ENCODE data around the gene CAMTA1. TPM values are rescaled to one million over a fixed set of nuclear protein-coding genes. Genes with fewer than 3 reads are reported as not detected.
"Not testable (repeated sequence)": the region's sequence is repeated elsewhere in the genome, so short reads cannot be mapped to it uniquely, and the experiment has no call there.

The CAMTA1 gene
- total RNA-seq, 4 donors from 2014 or later = 57.4 to 88.3 (median 62.1) TPM

DNA sequence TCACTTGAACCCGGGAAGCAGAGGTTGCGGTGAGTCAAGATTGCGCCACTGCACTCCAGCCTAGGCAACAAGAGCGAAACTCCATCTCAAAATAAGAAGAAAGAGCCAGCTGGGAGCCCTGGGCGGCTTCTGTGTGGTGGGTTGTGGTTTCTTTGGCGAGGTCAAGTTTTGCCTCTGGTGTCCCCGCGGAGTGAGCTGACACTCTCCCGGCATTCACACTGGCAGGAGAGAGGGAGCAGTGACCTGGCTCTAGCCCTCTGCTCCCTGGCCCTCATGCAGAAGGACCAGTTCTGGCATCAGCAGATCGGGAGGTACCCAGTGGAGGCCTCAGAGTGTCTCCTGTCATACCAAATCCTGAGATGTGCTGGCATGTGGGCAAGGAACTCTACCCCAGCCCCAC, 904.8 kb downstream of the CAMTA1 start:
- Histone ChIP-seq H3K4me1 (no peaks in the 10 kb centered on the region), H3K27me3 (no peaks in the 10 kb centered on the region), H3K4me3 (no peak overlapping the region), H3K27ac (no peak overlapping the region), H3K9me3 (no peaks in the 10 kb centered on the region), H3K36me3 (no peaks in the 10 kb centered on the region)
- TF ChIP-seq, protein P1, sequence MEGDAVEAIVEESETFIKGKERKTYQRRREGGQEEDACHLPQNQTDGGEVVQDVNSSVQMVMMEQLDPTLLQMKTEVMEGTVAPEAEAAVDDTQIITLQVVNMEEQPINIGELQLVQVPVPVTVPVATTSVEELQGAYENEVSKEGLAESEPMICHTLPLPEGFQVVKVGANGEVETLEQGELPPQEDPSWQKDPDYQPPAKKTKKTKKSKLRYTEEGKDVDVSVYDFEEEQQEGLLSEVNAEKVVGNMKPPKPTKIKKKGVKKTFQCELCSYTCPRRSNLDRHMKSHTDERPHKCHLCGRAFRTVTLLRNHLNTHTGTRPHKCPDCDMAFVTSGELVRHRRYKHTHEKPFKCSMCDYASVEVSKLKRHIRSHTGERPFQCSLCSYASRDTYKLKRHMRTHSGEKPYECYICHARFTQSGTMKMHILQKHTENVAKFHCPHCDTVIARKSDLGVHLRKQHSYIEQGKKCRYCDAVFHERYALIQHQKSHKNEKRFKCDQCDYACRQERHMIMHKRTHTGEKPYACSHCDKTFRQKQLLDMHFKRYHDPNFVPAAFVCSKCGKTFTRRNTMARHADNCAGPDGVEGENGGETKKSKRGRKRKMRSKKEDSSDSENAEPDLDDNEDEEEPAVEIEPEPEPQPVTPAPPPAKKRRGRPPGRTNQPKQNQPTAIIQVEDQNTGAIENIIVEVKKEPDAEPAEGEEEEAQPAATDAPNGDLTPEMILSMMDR (IDR thresholded peaks at IDR 0.05) = no peak
- no peak for TF ChIP-seq POLR2A (IDR thresholded peaks at IDR 0.05)
- no peak for DNase-seq

DNA sequence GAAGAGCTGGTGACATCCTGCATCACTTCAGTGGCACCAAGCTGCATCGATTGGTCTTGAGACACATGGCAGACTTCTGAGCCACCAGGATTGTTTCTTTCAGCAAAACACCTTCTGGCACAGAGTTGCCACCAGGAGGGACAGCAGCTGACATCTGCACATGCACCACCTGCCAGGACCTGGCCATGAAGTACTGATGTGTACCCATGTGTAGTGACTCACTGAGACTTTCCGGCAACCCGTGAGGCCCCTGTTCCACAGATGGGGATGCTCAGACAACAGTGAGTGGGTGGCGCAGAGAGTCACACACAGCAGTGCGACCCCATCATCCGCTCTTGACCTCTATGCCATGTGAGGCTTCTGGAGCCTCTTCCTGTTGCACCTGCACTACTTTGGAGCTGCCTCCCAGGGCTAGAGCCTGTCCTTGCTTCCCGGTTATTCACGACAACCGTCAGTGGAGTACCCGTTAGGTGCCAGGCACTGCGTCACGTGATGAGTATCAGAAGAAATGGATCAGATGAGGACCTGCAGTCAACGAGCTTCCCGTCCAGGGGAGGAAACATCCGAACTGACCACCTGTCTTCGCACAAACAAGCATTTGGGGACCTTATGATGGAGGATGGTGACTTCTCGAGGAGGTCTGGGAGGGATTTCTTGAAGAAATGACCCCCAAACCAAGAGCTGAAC, 905.4 kb downstream of the CAMTA1 start:
- Histone ChIP-seq H3K4me1 (no peaks in the 10 kb centered on the region), H3K27me3 (no peaks in the 10 kb centered on the region), H3K36me3 (no peaks in the 10 kb centered on the region), H3K27ac (no peak overlapping the region), H3K4me3 (no peak overlapping the region), H3K9me3 (no peaks in the 10 kb centered on the region)
- TF ChIP-seq, protein P1 (IDR thresholded peaks at IDR 0.05) = no peak
- no peak for TF ChIP-seq POLR2A (IDR thresholded peaks at IDR 0.05)
- DNase-seq = no peak

DNA sequence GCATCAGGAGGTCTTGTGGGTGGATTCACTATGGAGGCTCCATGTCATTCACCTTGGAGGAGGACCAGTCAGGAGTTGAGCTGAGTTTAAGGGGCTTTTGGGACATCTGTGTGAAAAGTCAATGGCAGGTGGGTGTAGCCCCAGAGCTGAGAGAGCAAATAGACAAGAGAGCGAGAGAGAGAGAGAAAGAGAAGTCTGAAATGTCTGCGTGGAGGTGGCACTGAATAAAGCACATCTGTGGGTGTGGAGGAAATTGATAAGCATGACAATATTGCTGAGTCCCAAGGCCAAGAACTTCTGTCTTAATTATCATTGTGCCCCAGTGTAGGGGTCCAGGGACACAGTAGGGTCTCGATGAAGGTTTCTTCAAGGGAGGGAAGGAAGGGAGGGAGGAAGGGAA, 906.3 kb downstream of the CAMTA1 start:
- H3K27ac ChIP-seq = no peak overlapping the region
- no peaks in the 10 kb centered on the region for H3K27me3 ChIP-seq
- DNase-seq = no peak
- no peaks in the 10 kb centered on the region for H3K36me3 ChIP-seq
- H3K4me3 ChIP-seq = no peak overlapping the region
- H3K4me1 ChIP-seq = no peaks in the 10 kb centered on the region
- H3K9me3 ChIP-seq = no peaks in the 10 kb centered on the region
- TF ChIP-seq POLR2A (IDR thresholded peaks at IDR 0.05) = no peak
- TF ChIP-seq, protein P1 (IDR thresholded peaks at IDR 0.05) = no peak

DNA sequence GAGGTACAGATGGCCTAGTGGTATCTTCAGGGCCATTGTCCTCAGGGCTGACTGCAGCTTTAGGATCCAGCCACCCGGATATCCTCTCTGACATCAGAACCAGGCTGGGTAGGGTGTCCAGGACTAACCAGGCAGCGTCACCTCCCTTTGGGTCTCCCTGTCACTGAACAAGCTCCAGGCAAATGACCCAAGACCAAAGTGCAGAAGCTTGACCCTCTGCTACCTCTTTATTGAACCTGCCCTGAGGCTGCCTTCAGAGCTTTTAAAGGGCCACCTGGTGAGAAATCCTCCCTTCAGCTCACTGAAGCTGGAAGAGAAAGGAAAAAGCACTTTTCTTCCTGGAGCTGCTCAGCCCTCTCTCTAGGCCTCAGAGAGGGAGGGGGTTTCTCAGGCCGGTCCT, 906.8 kb downstream of the CAMTA1 start:
- H3K36me3 ChIP-seq = no peaks in the 10 kb centered on the region
- DNase-seq = no peak
- no peaks in the 10 kb centered on the region for H3K9me3 ChIP-seq
- no peak for TF ChIP-seq POLR2A (IDR thresholded peaks at IDR 0.05)
- no peaks in the 10 kb centered on the region for H3K27me3 ChIP-seq
- H3K4me1 ChIP-seq = no peaks in the 10 kb centered on the region
- H3K4me3 ChIP-seq = no peak overlapping the region
- H3K27ac ChIP-seq = no peak overlapping the region

DNA sequence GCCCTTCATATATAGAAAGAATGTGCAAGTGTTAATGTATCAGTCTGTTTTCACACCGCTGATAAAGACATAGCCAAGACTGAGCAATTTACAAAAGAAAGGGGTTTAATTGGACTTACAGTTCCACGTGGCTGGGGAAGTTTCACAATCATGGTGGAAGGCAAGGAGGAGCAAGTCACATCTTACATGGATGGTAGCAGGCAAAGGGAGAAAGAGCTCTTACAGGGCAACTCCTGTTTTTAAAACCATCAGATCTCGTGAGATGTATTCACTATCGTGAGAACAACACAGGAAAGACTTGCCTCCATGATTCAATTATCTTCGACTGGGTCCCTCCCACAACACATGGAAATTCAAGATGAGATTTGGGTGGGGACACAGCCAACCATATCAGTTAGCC, 907.8 kb downstream of the CAMTA1 start:
- not testable (repeated sequence) for H3K27me3 ChIP-seq, H3K9me3 ChIP-seq, H3K36me3 ChIP-seq, H3K27ac ChIP-seq, DNase-seq, H3K4me3 ChIP-seq, H3K4me1 ChIP-seq

DNA sequence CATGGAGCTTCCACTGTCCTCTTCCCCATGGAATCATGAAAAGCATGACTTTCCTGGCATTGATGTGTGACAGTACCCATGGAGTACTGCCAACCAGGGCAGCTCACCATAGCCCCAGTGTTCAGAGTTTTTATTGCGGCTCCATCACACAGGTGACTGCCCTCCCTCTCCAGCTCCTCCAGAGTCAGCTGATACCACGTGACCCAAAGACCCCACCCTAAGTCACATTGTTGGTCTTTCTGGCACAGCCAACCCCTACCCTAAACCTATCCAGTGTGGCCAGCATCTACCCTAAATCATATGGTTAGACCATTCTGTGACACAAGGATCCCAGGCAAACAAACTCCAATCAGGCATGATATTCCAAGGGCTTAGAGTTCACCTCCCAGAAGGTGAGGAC, 908.4 kb downstream of the CAMTA1 start:
- no peak for TF ChIP-seq POLR2A (IDR thresholded peaks at IDR 0.05)
- TF ChIP-seq, protein P1 (IDR thresholded peaks at IDR 0.05) = no peak
- H3K4me1 ChIP-seq = no peaks in the 10 kb centered on the region
- H3K27ac ChIP-seq = no peak overlapping the region
- no peaks in the 10 kb centered on the region for H3K27me3 ChIP-seq
- no peak overlapping the region for H3K4me3 ChIP-seq
- H3K9me3 ChIP-seq = no peaks in the 10 kb centered on the region
- DNase-seq = no peak
- H3K36me3 ChIP-seq = no peaks in the 10 kb centered on the region
